Activated CD8-positive, alpha-beta T cell treated with anti-CD3 and anti-CD28 coated beads, Interleukin-2, amount 10 ng/mL, durations not matched to agents 7 days and 5 days (primary cell): ENCODE measurements around the gene TP53TG5. TPM values are rescaled to one million over a fixed set of nuclear protein-coding genes. Genes with fewer than 3 reads are reported as not detected.

Experiments used
- ATAC-seq: fragments of 150-1000 bp; cut with Tn5 transposase; one replicate; pipeline ENCODE4 v1.10.0; 2021; ENCODE audit warnings: moderate library complexity
- CTCF ChIA-PET: fragments of 350-600 bp; sonication (Branson Sonifier 250); formaldehyde crosslinking; loops from one replicate; lab custom pipeline; 2021; ENCODE audit warnings: antibody characterized with exemption; lab: Charles Lee
- POLR2A ChIA-PET: fragments of 350-600 bp; sonication (Branson Sonifier 250); formaldehyde crosslinking; loops from one replicate; lab custom pipeline; 2021; ENCODE audit warnings: antibody characterized with exemption; lab: Charles Lee
- DNase-seq: peaks from one replicate; pipeline ENCODE4 v3.0.0-alpha.2; 2020
- H3K27ac Mint-ChIP-seq: one replicate; pipeline ENCODE4 v1.8.0; 2021; ENCODE audit warnings: mild to moderate bottlenecking, mixed read lengths
- H3K27me3 Mint-ChIP-seq: one replicate; pipeline ENCODE4 v1.8.0; 2021; ENCODE audit warnings: low read depth, mixed read lengths
- H3K36me3 Mint-ChIP-seq: one replicate; pipeline ENCODE4 v1.8.0; 2021; ENCODE audit warnings: low read depth, mixed read lengths
- H3K4me1 Mint-ChIP-seq: one replicate; pipeline ENCODE4 v1.8.0; 2021; ENCODE audit warnings: low read depth, mixed read lengths
- H3K4me3 Mint-ChIP-seq: one replicate; pipeline ENCODE4 v1.8.0; 2021; ENCODE audit warnings: mild to moderate bottlenecking, mixed read lengths
- H3K9me3 Mint-ChIP-seq: one replicate; pipeline ENCODE4 v1.8.0; 2022; ENCODE audit warnings: mixed read lengths; ENCODE audit not compliant: insufficient read depth
- total RNA-seq, 2 experiments: library from RNA; stranded (reverse); gene quantifications; one replicate each; pipeline ENCODE4 v1.2.3, GENCODE V29; 2021

The TP53TG5 gene
- under 1 TPM in 1 of 2 experiments, not detected in 1; 0.16 TPM for total RNA-seq

DNA sequence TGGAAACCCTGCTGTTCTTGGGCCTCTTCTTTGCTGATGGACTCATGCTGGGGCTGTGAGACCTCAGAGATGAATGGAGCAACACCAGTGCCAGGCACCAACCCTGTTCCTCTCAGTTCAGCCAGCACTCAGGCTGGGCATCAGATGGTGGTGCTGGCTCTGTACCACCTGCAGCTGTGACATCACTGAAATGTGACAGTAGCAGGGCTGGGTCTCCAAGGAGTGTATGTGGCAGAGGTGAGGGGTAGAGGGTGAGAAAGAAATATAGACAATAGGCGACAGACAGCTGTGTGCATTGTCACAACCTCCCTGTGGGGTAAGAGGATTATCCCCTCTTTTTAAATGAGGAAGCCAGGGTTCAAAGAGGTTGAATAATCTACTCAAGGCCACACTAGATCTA lies at the start of gene TP53TG5:
TP53TG5 (minus strand) TSS at position 135 of the 400 bp plus-strand sequence; CDS start at position 46, 89 bp downstream.
- Mint-ChIP-seq H3K9me3 (no peaks in the 10 kb centered on the region), H3K4me1 (peaks cover 16% of the 10 kb centered on the region), H3K27ac (no peak within 1 kb of the TSS), H3K27me3 (no peaks in the 10 kb centered on the region), H3K4me3 (no peak within 1 kb of the TSS), H3K36me3 (no peaks in the 10 kb centered on the region)
- ATAC-seq (no peak), DNase-seq (no peak)
- ChIA-PET CTCF (interaction anchor here (0.7 to 20.4 kb wide), 2 partner anchors 57 to 61 kb away, joined by 3 to 606 read pairs; no protein-coding TSS in a partner anchor), POLR2A (no interaction called here)

DNA sequence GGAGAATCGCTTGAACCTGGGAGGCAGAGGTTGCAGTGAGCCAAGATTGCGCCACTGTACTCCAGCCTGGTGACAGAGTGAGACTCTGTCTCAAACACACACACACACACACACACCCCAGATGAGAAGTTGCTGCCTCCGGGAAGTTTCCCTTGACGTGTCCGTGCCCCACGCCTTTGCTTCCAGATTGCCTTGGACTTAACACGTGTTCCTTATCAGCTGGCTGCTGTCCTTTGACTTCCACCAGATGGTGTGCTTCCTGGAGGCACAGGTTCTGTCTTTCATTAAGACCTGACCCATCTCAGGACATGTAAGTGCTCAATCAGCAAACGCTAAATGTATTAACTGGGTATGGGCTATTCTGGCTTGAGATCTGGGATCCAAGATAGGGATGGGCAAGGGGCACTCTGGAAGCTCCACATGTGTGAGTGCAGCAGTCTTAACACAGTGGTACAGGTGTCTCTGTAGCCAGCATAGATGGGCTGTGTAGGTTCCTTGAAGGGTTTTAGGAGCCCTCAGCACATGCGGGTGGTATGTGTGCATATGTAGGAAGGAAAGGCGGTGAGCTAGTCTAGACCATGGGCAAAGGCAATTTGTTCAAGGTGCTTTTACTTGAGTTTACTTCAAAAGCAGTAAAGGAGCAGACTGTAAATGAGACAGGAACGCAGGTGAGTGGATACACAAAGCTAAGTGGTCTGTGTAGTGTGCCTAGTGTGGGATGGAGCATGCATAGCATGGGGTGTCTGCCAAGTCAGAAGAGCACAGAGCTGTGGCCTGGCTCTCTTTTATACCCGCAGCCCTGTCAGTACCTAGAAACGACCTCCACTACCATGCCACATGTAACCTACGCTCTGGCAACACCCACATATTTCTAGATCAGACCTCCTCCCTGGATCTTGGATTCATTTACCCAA lies 49.4 kb upstream of the TP53TG5 start:
- Mint-ChIP-seq H3K36me3 (peaks cover 40% of the 10 kb centered on the region), H3K9me3 (no peaks in the 10 kb centered on the region), H3K27me3 (no peaks in the 10 kb centered on the region), H3K27ac (no peak overlapping the region), H3K4me1 (peaks cover 13% of the 10 kb centered on the region), H3K4me3 (no peak overlapping the region)
- POLR2A ChIA-PET, result interaction anchor here (1.1 to 2.3 kb wide), 3 partner anchors 10 to 54 kb away, joined by 3 to 9 read pairs (median 5); partner anchors contain the start of gene PIGT
- ATAC-seq (no peak), DNase-seq (no peak)
- CTCF ChIA-PET, result interaction anchor here (1.0 to 1.8 kb wide), 4 partner anchors 10 to 108 kb away, joined by 3 to 9 read pairs (median 6); no protein-coding TSS in a partner anchor

DNA sequence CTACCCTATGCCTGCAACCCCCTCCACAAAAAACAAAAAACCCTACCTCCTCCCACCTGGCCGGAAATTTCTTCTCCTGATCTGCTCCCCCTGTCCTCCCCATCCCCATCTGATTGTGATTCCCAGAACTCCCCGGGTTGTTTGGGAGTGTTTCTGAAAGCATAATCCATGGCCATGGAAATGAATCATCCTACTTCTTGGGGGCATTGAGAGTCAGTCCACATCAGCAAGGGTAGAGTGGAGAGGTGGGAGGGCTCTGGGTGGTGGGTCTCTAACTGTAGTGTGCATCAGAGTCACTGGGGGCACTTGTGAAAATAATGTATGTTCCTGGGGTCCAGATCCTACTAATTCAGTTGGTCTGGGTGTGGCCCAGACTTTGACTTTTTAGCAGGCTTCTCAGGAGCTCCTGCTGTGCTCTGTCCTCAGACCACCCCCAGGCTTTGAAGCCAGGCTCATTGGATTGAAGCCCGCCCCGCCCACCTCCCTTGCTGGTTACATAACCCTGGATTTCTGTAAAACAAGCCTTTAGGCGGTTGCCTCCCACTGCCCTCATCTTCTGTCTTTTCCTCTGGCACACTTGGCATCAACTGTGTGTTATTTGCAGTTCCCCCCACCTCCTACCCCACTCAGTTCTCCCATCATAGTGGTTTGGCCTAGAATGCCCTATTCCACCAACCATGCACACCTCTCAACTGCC lies 48.3 kb upstream of the TP53TG5 start:
- H3K36me3 Mint-ChIP-seq, result peaks cover 43% of the 10 kb centered on the region
- DNase-seq, result no peak
- no peaks in the 10 kb centered on the region for H3K27me3 Mint-ChIP-seq
- no peaks in the 10 kb centered on the region for H3K9me3 Mint-ChIP-seq
- H3K4me1 Mint-ChIP-seq, result peaks cover 3% of the 10 kb centered on the region
- POLR2A ChIA-PET, result no interaction called here
- no peak overlapping the region for H3K4me3 Mint-ChIP-seq
- H3K27ac Mint-ChIP-seq, result no peak overlapping the region
- no peak for ATAC-seq
- CTCF ChIA-PET, result no interaction called here

DNA sequence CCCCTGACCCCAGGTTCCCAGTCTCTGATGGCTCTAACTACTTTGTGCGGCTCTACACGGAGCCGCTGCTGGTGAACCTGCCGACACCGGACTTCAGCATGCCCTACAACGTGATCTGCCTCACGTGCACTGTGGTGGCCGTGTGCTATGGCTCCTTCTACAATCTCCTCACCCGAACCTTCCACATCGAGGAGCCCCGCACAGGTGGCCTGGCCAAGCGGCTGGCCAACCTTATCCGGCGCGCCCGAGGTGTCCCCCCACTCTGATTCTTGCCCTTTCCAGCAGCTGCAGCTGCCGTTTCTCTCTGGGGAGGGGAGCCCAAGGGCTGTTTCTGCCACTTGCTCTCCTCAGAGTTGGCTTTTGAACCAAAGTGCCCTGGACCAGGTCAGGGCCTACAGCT lies 47.4 kb upstream of the TP53TG5 start:
- no peak overlapping the region for H3K4me3 Mint-ChIP-seq
- DNase-seq (no peak), ATAC-seq (no peak)
- no peaks in the 10 kb centered on the region for H3K27me3 Mint-ChIP-seq
- peaks cover 44% of the 10 kb centered on the region for H3K36me3 Mint-ChIP-seq
- POLR2A ChIA-PET, result no interaction called here
- no peaks in the 10 kb centered on the region for H3K4me1 Mint-ChIP-seq
- no peak overlapping the region for H3K27ac Mint-ChIP-seq
- H3K9me3 Mint-ChIP-seq, result no peaks in the 10 kb centered on the region
- CTCF ChIA-PET, result no interaction called here

DNA sequence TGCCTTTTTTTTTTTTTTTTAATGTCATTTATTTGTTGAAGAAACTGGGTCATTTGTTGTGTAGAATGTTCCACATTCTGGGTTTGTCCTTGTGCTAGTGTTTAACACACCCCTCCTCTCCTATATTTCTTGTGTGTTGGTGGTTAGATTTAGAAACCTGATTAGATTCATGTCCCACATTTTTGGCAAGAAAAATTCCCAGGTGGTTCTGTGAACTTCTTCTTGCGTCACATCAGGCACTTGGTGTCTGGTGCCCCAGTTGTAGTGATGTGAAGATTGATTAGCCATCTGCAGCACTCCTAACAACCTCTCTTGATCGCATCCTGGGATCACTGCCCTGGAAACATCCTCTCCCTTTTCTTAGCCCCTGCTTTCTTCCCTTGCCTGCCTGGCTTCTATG lies 45.6 kb upstream of the TP53TG5 start:
- Mint-ChIP-seq H3K36me3 (peaks cover 57% of the 10 kb centered on the region), H3K27ac (no peak overlapping the region), H3K4me3 (no peak overlapping the region), H3K4me1 (peaks cover 2% of the 10 kb centered on the region), H3K9me3 (no peaks in the 10 kb centered on the region), H3K27me3 (no peaks in the 10 kb centered on the region)
- DNase-seq (no peak), ATAC-seq (no peak)
- ChIA-PET POLR2A (no interaction called here), CTCF (interaction anchor here (1.0 to 1.2 kb wide), 2 partner anchors 14 to 50 kb away, joined by 3 to 4 read pairs; no protein-coding TSS in a partner anchor)

DNA sequence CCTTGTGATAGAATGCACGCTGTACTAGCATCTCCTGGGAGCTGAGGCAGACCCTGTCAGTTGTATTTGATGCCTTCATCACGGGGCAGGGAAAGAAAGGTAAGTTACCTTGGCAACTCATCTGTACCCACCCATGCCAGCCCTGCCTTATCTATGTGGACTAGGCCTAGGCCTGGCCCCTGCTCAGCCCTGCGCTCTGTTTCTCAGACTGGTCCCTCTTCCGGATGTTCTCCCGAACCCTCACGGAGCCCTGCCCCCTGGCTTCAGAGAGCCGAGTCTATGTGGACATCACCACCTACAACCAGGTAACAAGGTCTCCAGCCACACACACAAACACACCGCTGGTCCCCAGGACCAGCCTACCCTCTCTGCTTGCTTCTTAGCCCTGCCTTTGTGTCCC lies 42.0 kb upstream of the TP53TG5 start:
- POLR2A ChIA-PET, result interaction anchor here (0.7 to 1.0 kb wide), 2 partner anchors 74 to 472 kb away, joined by 3 read pairs; no protein-coding TSS in a partner anchor
- H3K4me1 Mint-ChIP-seq, result peaks cover 28% of the 10 kb centered on the region
- DNase-seq, result no peak
- H3K27me3 Mint-ChIP-seq, result no peaks in the 10 kb centered on the region
- H3K27ac Mint-ChIP-seq, result no peak overlapping the region
- H3K4me3 Mint-ChIP-seq, result no peak overlapping the region
- peaks cover 52% of the 10 kb centered on the region for H3K36me3 Mint-ChIP-seq
- no peak for ATAC-seq
- no peaks in the 10 kb centered on the region for H3K9me3 Mint-ChIP-seq
- CTCF ChIA-PET, result interaction anchor here (2.4 to 5.5 kb wide), 3 partner anchors 17 to 57 kb away, joined by 14 to 40 read pairs (median 33); partner anchors contain the start of gene SYS1

DNA sequence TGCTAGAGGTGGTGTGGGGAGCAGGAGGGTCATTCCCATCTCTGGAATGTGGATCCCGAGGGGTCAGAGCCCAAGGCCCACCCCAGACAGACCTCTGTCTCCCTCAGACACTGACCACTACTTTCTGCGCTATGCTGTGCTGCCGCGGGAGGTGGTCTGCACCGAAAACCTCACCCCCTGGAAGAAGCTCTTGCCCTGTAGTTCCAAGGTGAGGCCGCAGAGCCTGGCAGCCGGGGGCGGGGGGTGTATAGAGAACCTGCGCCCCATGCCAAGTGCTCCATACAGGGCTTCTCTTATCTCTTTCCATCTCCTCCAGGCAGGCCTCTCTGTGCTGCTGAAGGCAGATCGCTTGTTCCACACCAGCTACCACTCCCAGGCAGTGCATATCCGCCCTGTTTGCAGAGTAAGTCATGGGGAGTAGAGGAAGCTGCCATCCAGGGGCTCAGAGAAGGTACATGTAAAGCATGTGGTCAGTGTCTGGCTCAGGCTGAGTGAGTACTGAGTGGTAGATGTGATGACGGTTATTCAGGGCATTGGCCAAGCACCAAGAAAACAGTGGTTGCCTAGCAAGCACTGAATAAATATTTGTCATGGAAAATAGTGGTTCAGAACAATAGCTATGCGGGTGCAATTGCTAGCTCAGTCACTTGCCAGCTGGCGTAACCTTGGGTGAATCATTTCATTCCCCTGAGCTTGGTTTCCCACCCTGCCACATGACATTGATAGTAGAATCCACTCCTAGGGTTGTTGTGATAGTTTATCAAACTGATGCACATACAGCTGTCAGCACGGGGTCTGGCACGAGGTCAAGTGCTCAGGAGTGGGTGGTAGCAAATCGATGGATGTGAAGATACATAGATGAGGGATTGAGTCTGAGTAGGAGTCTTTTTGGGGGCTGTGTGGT lies 41.3 kb upstream of the TP53TG5 start:
- Mint-ChIP-seq H3K27me3 (no peaks in the 10 kb centered on the region), H3K4me1 (peaks cover 33% of the 10 kb centered on the region), H3K36me3 (peaks cover 47% of the 10 kb centered on the region), H3K9me3 (no peaks in the 10 kb centered on the region), H3K27ac (peak overlapping the region; percentile 65), H3K4me3 (no peak overlapping the region)
- DNase-seq, result no peak
- no peak for ATAC-seq
- ChIA-PET POLR2A (interaction anchor here (0.7 to 1.0 kb wide), 2 partner anchors 74 to 473 kb away, joined by 3 read pairs; no protein-coding TSS in a partner anchor), CTCF (interaction anchor here (2.4 to 5.5 kb wide), 3 partner anchors 18 to 56 kb away, joined by 14 to 40 read pairs (median 33); partner anchors contain the start of gene SYS1)

DNA sequence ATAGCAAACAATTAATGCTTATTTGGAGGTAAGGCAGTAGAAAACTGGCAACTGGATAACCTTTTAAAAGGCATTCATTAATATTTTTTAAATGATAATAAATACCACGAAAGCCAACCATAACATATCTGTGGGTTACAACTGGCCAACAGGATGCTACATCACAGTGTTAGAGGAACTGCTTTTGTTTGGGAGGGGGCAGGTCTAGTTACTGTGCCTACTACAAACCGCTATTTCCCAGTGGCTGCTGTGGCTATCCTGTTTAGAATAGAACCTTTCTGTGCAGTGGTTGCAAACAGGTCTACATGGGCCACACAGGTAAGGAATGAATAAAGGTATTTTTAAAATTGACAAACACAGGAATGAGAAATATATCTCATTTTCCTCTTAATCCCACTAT lies 38.8 kb upstream of the TP53TG5 start:
- ChIA-PET POLR2A (interaction anchor here (0.6 to 2.2 kb wide), 7 partner anchors 9 to 90 kb away, joined by 3 to 19 read pairs (median 8); partner anchors contain the start of genes DBNDD2, SDC4 and SYS1), CTCF (interaction anchor here (1.6 to 5.5 kb wide), 5 partner anchors 20 to 56 kb away, joined by 5 to 33 read pairs (median 23); partner anchors contain the start of gene SYS1)
- Mint-ChIP-seq H3K36me3 (peaks cover 32% of the 10 kb centered on the region), H3K27ac (peak overlapping the region; percentile 90), H3K4me1 (peaks cover 42% of the 10 kb centered on the region), H3K27me3 (peaks cover 2% of the 10 kb centered on the region), H3K4me3 (peak overlapping the region; percentile 93), H3K9me3 (no peaks in the 10 kb centered on the region)
- DNase-seq, result peak; percentile 44
- ATAC-seq, result no peak

DNA sequence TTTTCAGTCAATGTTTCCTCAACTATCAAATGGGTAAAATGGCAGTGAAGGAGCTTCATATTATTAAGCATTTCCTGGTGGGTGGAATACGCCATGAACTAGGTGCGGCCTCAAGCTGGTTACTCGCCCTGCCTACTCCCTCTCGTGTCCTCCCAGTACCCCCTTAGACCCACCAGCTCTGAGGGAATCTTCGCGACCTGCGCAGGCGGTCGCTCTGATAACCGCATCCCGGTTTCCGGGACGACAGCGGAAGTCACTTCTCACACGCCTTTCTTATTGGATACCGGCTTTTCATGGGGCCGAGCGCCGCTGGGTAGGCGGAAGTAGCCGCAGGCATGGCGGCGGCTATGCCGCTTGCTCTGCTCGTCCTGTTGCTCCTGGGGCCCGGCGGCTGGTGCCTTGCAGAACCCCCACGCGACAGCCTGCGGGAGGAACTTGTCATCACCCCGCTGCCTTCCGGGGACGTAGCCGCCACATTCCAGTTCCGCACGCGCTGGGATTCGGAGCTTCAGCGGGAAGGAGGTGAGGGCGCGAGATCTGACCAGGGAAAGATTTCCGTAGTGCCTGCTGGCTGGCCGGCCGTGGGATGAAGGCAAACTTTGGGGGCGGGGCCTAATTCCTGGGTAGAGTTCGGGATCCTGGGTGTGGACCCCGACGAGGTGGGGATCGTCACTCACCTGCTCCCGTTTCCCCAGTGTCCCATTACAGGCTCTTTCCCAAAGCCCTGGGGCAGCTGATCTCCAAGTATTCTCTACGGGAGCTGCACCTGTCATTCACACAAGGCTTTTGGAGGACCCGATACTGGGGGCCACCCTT lies 37.9 kb upstream of the TP53TG5 start, which contains the start of gene PIGT:
PIGT (plus strand) TSS at position 320 of the 816 bp plus-strand sequence; CDS start at position 336, 16 bp downstream.
- ChIA-PET CTCF (interaction anchor here (0.6 to 5.5 kb wide), 9 partner anchors 9 to 55 kb away, joined by 3 to 33 read pairs (median 8); partner anchors contain the start of gene SYS1), POLR2A (interaction anchor here (0.8 to 2.2 kb wide), 14 partner anchors 8 to 98 kb away, joined by 3 to 19 read pairs (median 6); partner anchors contain the start of genes DBNDD2, SDC4 and SYS1)
- peaks cover 2% of the 10 kb centered on the region for H3K27me3 Mint-ChIP-seq
- peak; percentile 92 for DNase-seq
- peak within 1 kb of the TSS; percentile 90 for H3K27ac Mint-ChIP-seq
- no peaks in the 10 kb centered on the region for H3K9me3 Mint-ChIP-seq
- peaks cover 27% of the 10 kb centered on the region for H3K36me3 Mint-ChIP-seq
- peak; percentile 97 for ATAC-seq
- H3K4me3 Mint-ChIP-seq, result peak within 1 kb of the TSS; percentile 93
- peaks cover 42% of the 10 kb centered on the region for H3K4me1 Mint-ChIP-seq

DNA sequence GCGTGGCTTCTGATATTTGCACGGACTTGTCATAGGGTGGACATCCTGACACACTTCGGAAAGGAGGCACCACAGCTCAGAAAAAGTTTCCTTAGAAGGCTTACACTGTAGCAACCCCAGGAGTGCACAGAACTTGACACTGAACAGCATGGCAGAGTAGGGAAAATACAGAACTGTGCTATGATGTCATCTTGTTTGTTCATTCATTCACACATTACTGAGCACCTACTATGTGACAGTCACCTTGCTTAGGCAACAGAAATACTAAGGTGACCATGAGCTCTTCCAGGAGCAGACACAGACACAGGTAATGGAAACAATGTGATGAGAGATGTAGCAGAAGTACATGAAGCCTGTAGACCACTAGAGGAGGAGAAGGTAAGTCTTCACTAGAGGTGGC lies 35.4 kb upstream of the TP53TG5 start:
- no peak overlapping the region for H3K27ac Mint-ChIP-seq
- POLR2A ChIA-PET, result no interaction called here
- no peak for ATAC-seq
- CTCF ChIA-PET, result interaction anchor here (1.2 to 4.8 kb wide), 8 partner anchors 11 to 120 kb away, joined by 3 to 34 read pairs (median 7); partner anchors contain the start of gene SYS1
- H3K9me3 Mint-ChIP-seq, result no peaks in the 10 kb centered on the region
- no peak for DNase-seq
- H3K4me1 Mint-ChIP-seq, result peaks cover 40% of the 10 kb centered on the region
- H3K36me3 Mint-ChIP-seq, result peaks cover 8% of the 10 kb centered on the region
- H3K27me3 Mint-ChIP-seq, result peaks cover 2% of the 10 kb centered on the region
- H3K4me3 Mint-ChIP-seq, result no peak overlapping the region
